ENCODE results near the gene PPP1R12C.
"Not testable (repeated sequence)": the region's sequence is repeated elsewhere in the genome, so short reads cannot be mapped to it uniquely, and the experiment has no call there.

PPP1R12C gene

DNA sequence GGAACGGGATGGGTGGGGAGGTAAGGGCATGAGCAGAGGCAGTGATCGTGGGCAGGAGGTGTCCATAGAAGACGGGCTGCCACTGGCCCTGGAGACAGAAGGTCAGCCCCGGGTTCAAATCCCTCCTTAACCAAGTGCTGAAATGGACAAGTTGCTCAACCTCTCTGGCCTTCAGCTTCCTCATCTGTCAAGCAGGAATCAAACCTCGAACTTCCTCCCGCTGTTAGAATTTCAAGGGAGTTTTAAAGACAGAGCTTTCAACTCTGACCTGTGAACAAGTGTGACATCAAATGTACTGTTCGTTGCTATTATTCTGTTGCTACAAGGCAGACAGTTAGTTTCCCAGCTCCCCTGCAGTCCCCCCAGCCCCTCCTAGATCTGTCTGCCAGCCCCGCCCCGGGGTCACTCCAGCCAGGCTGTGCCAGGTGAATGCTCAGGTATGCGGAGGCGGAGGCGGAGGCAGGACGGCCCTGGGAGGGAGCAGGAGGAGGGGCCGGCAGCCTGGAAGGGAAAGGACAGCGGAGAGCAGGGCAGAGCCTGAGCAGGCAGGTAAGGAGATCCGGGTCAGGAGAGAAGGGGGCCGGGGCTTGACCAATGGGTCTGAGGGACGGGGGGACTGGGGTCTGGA is 42.0 kb downstream of the PPP1R12C start, which contains the start of gene EPS8L1:
Gene EPS8L1 (plus strand): TSS at position 499 of the 628 bp plus-strand sequence. CDS start 576 bp downstream, outside the sequence.
- DNase-seq (ENCODE audit: low read depth), result no peak

DNA sequence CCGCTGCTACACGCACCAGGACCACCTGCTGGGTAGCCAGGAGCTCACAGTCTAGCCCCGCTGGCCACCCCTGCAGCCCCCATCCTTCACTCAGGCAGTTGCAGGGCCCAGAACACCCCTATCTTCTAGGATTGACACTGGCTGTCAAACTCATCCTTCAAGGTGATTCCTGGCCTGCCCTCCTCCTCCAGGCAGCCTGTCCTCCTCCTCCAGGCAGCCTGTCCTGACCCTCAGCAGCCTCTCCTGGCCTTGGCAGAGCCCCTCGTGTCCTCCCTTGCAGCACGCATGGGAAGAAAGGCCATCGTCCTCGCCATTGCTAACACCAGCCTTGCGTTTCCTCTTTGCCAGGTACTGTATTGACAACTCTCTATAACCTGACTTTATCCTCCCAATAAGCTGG is 45.5 kb downstream of the PPP1R12C start:
- DNase-seq (ENCODE audit: low read depth), result no peak

DNA sequence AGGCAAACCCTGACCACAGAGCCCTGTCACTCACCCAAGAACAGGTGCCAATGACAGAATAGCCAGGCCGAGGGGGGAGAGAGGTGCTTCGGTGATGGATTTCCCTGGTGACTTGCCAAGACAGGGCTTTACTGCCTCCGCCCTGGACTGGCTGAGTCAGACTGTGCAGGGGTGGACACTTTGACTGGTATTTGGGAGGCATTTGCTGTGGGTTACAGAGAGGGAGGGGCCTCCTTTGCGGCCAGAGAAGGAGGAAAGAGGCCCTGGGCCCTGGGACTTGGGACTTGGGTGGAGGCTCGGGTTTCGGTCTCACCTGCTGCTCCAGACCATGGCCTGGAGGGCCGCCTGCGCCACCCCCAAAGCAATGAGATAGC is 46.3 kb downstream of the PPP1R12C start:
- no peak for DNase-seq (ENCODE audit: low read depth)

DNA sequence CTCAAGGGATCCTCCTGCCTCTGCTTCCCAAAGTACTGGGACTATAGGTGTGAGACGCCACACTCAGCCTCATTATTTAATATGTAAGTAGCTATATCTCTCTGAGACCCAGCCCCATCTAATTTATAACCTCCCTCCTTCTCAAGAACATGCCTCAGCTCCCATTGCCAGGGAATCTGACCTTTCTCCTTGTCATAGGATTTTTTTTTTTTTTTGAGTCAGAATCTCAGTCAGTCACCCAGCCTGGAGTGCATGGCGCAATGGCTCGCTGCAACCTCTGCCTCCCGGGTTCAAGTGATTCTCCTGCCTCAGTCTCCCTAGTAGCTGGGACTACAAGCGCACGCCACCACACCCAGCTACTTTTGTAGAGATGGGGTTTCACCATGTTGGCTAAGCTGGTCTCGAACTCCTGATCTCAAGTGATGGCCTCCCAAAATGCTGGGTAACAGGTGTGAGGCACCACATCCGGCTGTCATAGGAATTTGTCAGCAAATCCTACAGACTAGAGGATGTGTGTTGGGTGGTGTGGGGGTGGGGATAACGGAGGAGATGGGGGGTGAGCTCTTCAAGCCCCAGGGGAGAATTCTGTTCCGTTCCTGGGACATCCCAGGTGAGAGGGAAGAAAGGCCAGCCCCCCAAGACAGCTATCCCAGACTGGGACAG is 46.8 kb downstream of the PPP1R12C start:
- no peak for DNase-seq (ENCODE audit: low read depth)

DNA sequence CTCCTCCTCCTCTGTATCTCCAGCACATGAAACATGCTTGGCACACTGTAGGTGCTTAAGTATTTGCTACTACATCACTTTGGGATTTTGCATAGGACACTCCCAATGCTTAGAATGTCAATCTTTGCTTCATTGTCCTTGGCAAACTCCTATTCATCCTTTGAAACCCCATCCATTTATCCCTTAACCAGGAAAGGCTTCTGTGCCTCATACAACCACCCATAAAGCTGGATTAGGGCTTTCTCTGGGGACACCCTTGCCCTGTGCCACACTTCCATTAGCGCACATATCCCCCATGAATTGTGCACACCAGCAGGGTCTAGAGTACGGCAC is 47.6 kb downstream of the PPP1R12C start:
- no peak for DNase-seq (ENCODE audit: low read depth)

DNA sequence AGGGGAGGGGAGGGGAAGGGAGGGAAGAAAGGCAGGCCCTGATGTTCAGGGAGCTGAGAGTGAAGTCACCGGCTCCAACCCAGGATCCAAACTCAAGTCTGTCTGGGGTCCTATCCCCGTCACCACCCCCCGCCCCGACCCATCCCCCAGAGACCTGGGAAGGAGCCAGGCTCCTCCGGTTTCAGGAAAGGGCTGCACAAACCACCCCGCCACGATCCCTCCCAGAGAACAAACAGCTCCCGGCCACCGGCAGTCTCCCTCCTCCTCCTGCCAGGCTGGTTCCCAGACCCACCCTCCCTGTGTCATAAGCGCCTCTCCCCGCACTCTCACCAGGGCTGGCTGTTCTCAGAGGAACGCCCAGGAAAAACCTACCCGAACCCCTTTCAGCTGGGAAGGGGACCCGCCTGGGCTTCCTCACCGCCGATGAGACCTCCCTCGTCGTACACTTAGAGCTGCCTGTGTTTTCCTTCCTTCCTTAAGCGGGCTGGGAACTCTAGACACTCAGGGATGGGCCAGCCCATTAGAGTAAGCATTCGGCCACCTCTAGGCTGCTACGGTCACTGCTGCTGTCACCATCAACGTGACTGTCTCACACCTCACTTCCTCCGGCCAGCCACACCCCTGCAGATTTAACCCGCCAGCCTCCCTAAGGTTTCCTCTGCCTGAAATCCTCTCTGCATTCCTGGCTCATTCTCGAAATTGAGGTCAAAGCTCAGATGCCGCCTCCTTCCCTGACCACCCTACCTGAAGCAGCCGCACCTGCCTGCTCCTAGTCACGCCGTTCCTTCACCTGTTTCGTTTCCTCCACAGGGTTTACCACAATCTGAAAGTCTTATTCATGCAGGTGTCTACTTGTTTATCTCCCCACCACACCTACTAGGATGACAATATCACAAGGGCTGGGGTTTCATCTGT is 48.2 kb downstream of the PPP1R12C start:
- DNase-seq (ENCODE audit: low read depth), result no peak

DNA sequence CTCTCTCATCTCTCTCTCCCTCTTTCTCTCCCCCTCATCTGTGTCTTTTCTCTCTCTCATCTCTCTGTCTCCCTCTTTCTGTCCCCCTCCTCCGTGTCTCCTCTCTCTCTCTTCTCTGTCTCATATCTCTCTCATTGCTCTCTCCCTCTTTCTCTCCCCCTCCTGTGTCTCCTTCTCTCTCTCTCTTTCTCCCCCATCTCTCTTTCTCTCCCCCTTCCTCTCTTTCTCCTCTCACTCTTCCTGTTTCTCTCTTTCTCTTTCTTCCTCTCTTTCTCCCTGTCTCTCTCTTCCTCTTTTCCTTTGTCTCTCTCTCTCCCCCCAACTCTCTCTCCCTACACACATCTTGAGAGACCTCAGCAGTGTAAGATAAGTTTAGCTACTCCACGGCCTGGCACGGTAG is 49.6 kb downstream of the PPP1R12C start:
- no peak for DNase-seq (ENCODE audit: low read depth)

DNA sequence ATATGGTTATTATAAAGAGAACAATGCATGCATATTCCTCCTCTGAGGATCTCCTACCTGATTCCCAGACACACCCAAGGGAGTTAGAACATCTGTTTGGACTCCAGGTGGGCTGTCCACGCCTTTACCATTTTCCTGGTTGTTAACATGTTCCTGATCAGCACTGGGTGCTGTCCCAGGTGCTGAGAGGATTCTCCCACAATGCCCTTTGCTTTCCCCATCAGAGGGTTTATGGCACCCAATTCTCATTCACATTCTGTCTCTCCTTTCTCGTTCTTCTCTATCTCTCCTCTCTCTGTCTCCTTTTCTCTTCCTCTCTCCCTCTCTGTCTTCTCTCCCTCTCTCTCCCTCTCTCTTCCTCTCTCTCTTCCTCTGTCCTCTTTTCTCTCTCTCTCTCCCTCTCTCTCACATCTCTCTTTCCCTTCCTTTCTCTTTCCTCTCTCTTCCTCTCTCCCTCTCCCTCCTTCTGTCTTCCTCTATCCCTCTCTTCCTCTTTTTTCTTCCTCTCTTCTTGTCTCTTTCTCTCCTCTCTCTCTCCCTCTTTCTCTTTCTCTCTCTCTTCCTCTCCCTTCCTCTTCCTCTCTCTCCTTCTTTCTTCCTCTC is 51.2 kb downstream of the PPP1R12C start:
- DNase-seq (ENCODE audit: low read depth), result no peak

DNA sequence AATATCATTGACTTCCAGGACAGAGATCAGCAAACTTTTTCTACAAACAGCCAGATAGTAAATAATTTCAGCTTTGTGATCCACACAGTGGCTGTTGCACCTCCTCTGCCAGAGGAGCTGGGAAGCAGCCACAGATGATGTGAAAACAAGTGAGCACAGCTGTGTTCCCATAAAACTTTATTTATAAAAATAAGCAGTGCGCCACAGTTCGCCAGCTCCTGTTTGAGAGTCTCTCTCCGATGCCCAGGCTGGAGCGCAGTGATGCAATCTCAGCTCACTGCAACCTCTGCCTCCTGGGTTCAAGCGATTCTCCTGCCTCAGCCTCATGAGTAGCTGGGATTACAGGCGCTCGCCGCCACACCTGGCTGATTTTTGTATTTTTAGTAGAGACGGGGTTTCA is 51.9 kb downstream of the PPP1R12C start:
- DNase-seq (ENCODE audit: low read depth), result not testable (repeated sequence)

DNA sequence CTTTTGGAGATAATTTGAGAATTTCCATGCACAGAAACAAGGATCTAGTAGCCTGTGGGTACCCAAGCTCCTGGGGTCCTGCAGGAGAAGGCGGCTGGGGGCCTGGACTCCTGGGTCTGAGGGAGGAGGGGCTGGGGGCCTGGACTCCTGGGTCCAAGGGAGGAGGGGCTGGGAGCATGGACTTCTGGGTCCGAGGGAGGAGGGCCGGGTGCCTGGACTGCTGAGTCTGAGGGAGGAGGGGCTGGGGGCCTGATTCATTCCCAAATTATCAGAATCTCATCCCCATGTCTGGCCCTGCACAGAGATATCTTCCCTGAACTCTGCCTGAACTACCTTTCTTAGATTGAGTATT is 54.0 kb downstream of the PPP1R12C start:
- no peak for DNase-seq (ENCODE audit: low read depth)

DNA sequence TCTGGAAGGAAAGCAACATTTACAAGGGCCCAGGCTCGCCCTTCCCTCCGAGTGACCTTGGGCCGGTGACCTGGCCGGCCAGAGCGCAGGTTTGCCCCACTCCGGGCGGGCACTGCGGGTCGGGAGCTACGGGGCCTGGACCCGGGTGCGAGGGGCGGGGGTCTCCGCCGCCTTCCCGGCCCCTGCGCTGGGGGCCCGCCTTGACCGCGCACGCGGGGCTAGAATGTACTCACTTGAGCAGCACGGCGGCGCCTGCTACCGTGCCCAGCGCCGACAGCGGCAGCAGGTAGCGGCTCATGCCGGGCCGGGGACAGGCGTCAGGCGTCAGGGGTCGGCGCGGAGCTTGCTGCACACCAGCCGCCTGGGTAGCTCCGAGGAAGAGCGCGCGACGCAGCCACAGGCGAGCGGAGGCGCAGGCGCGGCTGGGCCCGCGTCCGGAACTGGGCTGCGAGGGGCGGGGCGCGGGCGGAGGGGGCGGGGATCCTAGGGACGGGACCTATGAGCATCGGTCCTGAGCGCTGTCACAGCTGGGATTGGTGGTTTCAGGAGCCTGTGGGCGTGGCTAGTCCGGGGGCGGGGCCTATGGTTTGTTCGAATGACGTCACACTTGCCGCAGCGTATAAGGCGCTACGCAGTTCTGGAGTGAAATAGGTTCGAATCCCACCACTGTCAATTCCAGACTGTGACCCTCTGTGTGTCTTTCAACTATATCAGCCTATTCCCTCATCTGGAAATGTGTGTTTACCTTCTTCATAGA is 54.5 kb downstream of the PPP1R12C start, which contains the start of gene RDH13:
Gene RDH13 (minus strand): TSS at position 414 of the 757 bp plus-strand sequence. CDS start 116 bp downstream, at position 298.
- peak; percentile 99 for DNase-seq (ENCODE audit: low read depth)

DNA sequence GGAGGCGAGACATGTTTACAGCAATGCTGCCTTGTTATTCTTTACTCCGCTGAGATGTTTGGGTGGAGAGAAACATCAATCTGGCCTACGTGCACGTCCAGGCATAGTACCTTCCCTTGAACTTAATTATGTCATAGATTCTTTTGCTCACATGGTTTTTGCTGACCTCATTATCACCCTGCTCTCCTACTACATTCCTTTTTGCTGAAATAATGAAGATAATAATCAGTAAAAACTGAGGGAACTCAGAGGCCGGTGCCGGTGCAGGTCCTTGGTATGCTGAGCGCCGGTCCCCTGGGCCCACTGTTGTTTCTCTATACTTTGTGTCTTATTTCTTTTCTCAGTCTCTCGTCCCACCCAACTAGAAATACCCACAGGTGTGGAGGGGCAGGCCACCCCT is 57.1 kb downstream of the PPP1R12C start:
- not testable (repeated sequence) for DNase-seq (ENCODE audit: low read depth)

DNA sequence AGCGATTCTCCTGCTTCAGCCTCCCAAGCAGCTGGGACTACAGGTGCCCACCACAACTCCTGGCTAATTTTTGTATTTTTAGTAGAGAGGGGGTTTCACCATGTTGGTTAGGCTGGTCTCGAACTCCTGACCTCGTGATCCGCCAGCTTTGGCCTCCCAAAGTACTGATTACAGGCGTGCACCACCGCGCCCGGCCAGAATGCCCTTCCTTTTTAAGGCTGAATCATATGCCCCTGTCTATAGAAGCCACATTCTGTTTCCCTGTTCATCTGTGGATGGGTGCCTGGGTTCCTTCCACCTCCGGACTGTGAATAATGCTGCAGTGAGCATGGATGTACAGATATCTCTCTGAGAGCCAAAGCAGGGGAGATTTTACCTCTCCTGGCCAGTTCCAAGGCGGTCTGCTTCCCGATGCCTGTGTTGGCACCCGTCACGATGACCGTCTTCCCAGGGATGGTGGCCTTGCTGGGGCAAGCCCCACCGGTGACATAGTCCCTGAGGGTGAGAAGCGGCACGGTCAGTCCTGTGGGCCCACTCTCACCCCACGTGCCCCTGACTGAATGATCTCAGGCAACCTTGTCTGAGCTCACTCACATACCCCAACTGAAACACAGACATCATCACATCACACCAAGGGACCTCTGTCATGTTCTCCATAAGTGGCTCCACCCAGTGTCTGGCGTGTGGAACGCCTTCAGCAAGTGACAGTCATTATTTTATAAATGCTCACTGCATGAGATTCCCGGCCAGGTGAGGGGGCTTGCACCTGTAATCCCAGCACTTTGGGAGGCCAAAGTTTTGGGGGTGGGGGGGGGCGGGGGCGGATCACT is 58.4 kb downstream of the PPP1R12C start:
- no peak for DNase-seq (ENCODE audit: low read depth)

DNA sequence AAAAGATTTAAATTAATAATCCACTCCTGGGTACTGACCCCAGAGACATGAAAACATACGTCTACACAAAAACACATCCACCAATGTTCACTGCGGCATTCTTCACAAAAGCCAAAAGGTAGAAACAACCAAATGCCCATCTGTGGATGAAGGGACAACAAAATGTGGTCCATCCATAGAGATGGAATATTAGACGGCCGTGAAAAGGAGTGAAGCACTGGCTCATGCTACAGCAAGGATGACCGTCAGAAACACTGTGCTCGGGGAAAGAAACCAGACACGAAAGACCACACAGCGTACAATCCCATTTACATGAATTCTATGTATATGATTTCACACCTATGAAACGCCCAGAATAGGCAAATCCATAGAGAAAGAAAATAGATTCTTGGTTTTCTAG is 60.6 kb downstream of the PPP1R12C start:
- no peak for DNase-seq (ENCODE audit: low read depth)

DNA sequence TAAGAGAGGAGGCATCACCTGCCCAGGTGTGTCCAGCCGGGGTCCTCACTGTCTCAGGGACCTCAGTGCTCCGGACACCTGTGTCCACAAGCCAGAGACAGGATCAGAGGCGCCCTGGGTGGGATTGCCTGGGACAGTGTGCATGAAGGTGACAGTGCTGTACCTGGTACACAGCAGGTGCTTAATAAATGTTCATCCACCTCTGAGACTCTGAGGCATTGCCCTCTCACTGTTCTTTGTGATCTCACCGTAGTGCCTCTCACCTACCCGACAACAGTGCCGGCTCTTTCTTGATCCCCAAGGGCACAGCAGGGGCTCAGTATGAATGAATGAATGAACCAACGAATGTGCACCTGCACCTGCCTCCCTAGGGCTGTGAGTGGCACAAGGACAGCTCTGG is 63.7 kb downstream of the PPP1R12C start:
- no peak for DNase-seq (ENCODE audit: low read depth)

DNA sequence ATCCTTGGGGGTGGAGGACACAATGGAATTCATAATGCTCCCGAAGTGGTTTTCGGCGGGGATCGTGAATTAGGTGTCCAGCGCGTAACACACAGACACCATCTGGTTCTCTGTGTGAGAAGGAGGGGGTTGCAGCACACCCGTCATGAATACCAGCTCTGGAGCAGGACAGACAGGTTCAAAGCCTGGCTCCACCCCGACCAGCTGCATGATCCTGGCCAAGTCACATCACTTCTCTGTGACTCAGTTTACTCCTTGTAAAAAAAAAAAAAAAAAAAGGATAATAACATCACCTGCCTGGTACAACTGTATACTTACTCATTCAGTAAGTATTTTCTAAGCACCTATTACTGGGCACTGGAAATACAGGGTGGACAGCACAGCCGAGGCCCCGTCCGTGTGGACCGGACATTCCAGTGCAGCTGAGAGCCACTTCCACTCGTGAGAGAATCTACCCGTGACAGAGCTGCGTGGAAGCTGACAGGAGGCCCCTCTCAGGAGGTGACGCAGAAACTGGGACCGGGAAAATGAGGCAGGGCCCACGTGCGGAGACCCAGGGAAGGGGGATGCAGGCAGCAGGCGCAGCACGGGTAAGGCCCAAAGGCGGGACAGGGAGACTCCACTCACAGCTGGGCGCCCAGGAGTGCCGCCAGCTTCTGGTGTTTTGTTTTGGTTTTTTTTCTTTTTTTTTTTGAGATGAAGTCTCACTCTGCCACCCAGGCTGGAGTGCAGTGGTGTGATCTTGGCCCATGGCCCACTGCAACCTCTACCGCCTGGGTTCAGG is 66.5 kb downstream of the PPP1R12C start:
- no peak for DNase-seq (ENCODE audit: low read depth)

DNA sequence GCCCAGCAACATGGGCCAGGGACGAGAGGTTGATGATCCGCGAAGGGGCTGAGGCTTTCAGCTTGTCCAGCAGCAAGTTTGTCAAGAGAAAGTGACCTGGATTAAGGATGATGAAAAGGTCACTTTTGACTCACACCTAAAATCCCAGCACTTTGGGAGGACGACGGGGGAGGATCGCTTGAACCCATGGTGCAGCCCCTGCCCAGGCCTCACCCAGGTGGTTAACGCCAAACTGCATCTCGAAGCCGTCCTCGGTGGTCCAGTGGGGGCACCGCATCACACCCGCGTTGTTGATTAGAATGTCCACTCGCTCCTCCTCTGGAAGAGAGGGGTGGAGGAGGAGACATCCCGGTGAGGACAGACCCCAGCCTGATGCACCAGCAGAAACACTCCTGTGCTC is 69.0 kb downstream of the PPP1R12C start:
- DNase-seq (ENCODE audit: low read depth), result no peak

DNA sequence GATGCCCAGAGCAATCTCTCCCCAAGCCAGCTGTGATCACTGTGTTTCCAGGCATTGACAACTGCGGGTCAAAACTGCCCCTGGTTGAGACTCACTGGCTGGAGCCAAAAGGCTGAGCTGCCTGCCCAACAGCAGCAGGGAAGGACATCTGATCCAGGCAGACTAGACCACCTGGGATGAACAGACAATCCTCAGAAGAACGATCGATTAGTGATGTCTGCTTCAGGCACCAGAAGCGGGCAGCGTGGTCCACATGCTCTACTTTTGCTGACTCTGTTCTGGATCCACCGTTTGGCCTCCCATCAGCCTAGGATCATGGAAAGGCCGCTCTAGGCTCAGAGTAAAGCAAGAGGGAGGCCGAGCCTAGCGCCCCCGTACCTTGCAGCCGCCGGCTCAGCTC is 69.5 kb downstream of the PPP1R12C start:
- no peak for DNase-seq (ENCODE audit: low read depth)

DNA sequence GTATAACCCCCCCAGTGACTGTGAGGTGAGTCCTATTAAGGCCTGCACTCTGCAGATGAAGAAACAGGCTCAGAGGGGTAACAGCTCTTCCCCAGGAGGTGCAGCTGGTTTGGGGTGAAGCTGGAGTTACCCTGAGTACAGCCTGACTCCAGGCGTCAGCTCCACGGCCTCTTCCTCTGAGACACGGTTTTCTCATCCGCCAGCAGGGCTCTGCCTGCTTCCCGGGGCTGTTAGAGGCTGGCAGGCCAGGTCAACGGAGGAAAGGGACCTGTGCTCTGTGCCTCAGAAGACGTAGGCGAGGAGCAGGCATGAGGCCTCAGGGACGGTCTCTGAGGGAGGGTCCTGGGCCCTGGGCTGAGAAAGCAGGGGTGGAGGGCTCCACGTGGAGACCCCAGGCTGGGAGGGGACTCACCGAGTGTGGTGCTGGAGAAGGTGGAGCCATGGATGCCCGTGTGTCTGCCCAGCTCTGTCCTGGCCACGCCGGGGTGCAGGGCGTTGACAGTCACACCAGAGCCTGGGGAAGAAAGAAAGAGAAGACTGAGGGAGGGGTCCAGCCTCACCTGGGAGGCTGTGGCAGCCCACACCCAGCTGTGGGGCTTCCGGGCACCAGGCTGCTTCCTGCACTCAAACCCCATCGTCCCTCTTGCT is 70.3 kb downstream of the PPP1R12C start:
- no peak for DNase-seq (ENCODE audit: low read depth)

All from stimulated activated CD8-positive, alpha-beta memory T cell treated with anti-CD3 and anti-CD28 coated beads, Interleukin-15, amount 100 ng/mL, for 24 hours (primary cell).